Muscle layer of duodenum (tissue), 2 donors: ENCODE measurements around the gene CWC27.
"Not testable (repeated sequence)": the region's sequence is repeated elsewhere in the genome, so short reads cannot be mapped to it uniquely, and the experiment has no call there.

Source experiments
- H3K27ac ChIP-seq: one replicate; pipeline ENCODE4 v1.7.0; 2013; ENCODE audit warnings: mild to moderate bottlenecking, low read length
- H3K27me3 ChIP-seq: one replicate; pipeline ENCODE4 v1.7.0; 2013; ENCODE audit warnings: low read depth, mild to moderate bottlenecking, control low read depth, low read length
- H3K36me3 ChIP-seq, 2 donors: one replicate each; pipeline ENCODE4 v1.7.0; 2013; ENCODE audit warnings: low read length in 2 of 2, control low read depth in 1 of 2, mild to moderate bottlenecking in 1 of 2; ENCODE audit not compliant: insufficient read depth in 2 of 2, control insufficient read depth in 1 of 2
- H3K4me1 ChIP-seq, 2 donors: one replicate each; pipeline ENCODE4 v1.7.0; 2013; ENCODE audit warnings: low read length in 2 of 2, mild to moderate bottlenecking in 2 of 2, control low read depth in 1 of 2, moderate library complexity in 1 of 2; ENCODE audit not compliant: insufficient read depth in 2 of 2, control insufficient read depth in 1 of 2
- H3K4me3 ChIP-seq, 2 donors: one replicate each; pipeline ENCODE4 v1.7.0; 2013; ENCODE audit warnings: low read length in 2 of 2, low read depth in 1 of 2, mild to moderate bottlenecking in 1 of 2
- H3K9me3 ChIP-seq, 2 donors: one replicate each; pipeline ENCODE4 v1.7.0; 2013; ENCODE audit warnings: low read length in 2 of 2, control low read depth in 1 of 2, mild to moderate bottlenecking in 1 of 2; ENCODE audit not compliant: control insufficient read depth in 1 of 2
- donor health status: healthy.

The CWC27 gene

GRCh38 chr5:64822320-64822719, 53.6 kb downstream of the CWC27 start:
- Histone ChIP-seq H3K9me3 (no peaks in the 10 kb centered on the region), H3K4me1 (no peaks in the 10 kb centered on the region), H3K36me3 (no peaks in the 10 kb centered on the region), H3K27ac (no peak overlapping the region), H3K4me3 (no peak overlapping the region), H3K27me3 (no peaks in the 10 kb centered on the region)

- no peak overlapping the region for H3K27ac ChIP-seq
- H3K27me3 ChIP-seq = no peaks in the 10 kb centered on the region
- H3K9me3 ChIP-seq = no peaks in the 10 kb centered on the region
- no peaks in the 10 kb centered on the region for H3K4me1 ChIP-seq
- no peak overlapping the region for H3K4me3 ChIP-seq
- no peaks in the 10 kb centered on the region for H3K36me3 ChIP-seq
Measured at GRCh38 chr5:64826541-64826940, 57.8 kb downstream of the CWC27 start.

GRCh38 chr5:64827703-64828102, 59.0 kb downstream of the CWC27 start:
- Histone ChIP-seq H3K4me1 (no peaks in the 10 kb centered on the region), H3K9me3 (no peaks in the 10 kb centered on the region), H3K36me3 (no peaks in the 10 kb centered on the region), H3K27ac (no peak overlapping the region), H3K27me3 (no peaks in the 10 kb centered on the region), H3K4me3 (no peak overlapping the region)

GRCh38 chr5:64830650-64831049, 61.9 kb downstream of the CWC27 start:
- H3K4me1 ChIP-seq, H3K27ac ChIP-seq, H3K9me3 ChIP-seq, H3K27me3 ChIP-seq, H3K36me3 ChIP-seq, H3K4me3 ChIP-seq: not testable (repeated sequence)

GRCh38 chr5:64831996-64832395, 63.3 kb downstream of the CWC27 start:
- no peak overlapping the region for H3K27ac ChIP-seq
- H3K9me3 ChIP-seq = no peaks in the 10 kb centered on the region
- H3K36me3 ChIP-seq = no peaks in the 10 kb centered on the region
- H3K4me3 ChIP-seq = no peak overlapping the region
- H3K27me3 ChIP-seq = no peaks in the 10 kb centered on the region
- H3K4me1 ChIP-seq = peaks cover 0 to 10% of the 10 kb centered on the region in 2 donors

GRCh38 chr5:64834037-64834436, 65.3 kb downstream of the CWC27 start:
- Histone ChIP-seq H3K9me3 (no peaks in the 10 kb centered on the region), H3K4me3 (no peak overlapping the region), H3K36me3 (no peaks in the 10 kb centered on the region), H3K4me1 (peaks cover 0 to 19% of the 10 kb centered on the region in 2 donors), H3K27ac (no peak overlapping the region), H3K27me3 (no peaks in the 10 kb centered on the region)

GRCh38 chr5:64834611-64835010, 65.9 kb downstream of the CWC27 start:
- no peak overlapping the region for H3K4me3 ChIP-seq
- H3K9me3 ChIP-seq = no peaks in the 10 kb centered on the region
- peaks cover 0 to 19% of the 10 kb centered on the region in 2 donors for H3K4me1 ChIP-seq
- H3K27me3 ChIP-seq = no peaks in the 10 kb centered on the region
- H3K27ac ChIP-seq = no peak overlapping the region
- H3K36me3 ChIP-seq = no peaks in the 10 kb centered on the region

- Histone ChIP-seq H3K4me1 (peaks cover 0 to 19% of the 10 kb centered on the region in 2 donors), H3K4me3 (no peak overlapping the region), H3K36me3 (no peaks in the 10 kb centered on the region), H3K9me3 (no peaks in the 10 kb centered on the region), H3K27ac (no peak overlapping the region), H3K27me3 (no peaks in the 10 kb centered on the region)
Measured at GRCh38 chr5:64835266-64835665, 66.5 kb downstream of the CWC27 start.

GRCh38 chr5:64836190-64836755, 67.5 kb downstream of the CWC27 start:
- no peaks in the 10 kb centered on the region for H3K27me3 ChIP-seq
- no peaks in the 10 kb centered on the region for H3K9me3 ChIP-seq
- no peak overlapping the region for H3K4me3 ChIP-seq
- H3K4me1 ChIP-seq = peaks cover 0 to 19% of the 10 kb centered on the region in 2 donors
- H3K36me3 ChIP-seq = peaks cover 0 to 7% of the 10 kb centered on the region in 2 donors
- no peak overlapping the region for H3K27ac ChIP-seq

GRCh38 chr5:64836786-64837185, 68.1 kb downstream of the CWC27 start:
- Histone ChIP-seq H3K27ac (no peak overlapping the region), H3K4me3 (no peak overlapping the region), H3K4me1 (peaks cover 0 to 19% of the 10 kb centered on the region in 2 donors), H3K36me3 (peaks cover 0 to 10% of the 10 kb centered on the region in 2 donors), H3K27me3 (no peaks in the 10 kb centered on the region), H3K9me3 (no peaks in the 10 kb centered on the region)

GRCh38 chr5:64838376-64838775, 69.6 kb downstream of the CWC27 start:
- no peak overlapping the region for H3K27ac ChIP-seq

GRCh38 chr5:64838803-64839202, 70.1 kb downstream of the CWC27 start:
- H3K4me1 ChIP-seq = peaks cover 0 to 19% of the 10 kb centered on the region in 2 donors
- no peaks in the 10 kb centered on the region for H3K27me3 ChIP-seq
- no peak overlapping the region for H3K4me3 ChIP-seq
- H3K9me3 ChIP-seq = no peaks in the 10 kb centered on the region
- H3K36me3 ChIP-seq = peaks cover 0 to 10% of the 10 kb centered on the region in 2 donors
- no peak overlapping the region for H3K27ac ChIP-seq

More at GRCh38 chr5:64838376-64838775, 69.6 kb downstream of the CWC27 start:
- Histone ChIP-seq H3K36me3 (peaks cover 0 to 10% of the 10 kb centered on the region in 2 donors), H3K4me1 (peaks cover 0 to 19% of the 10 kb centered on the region in 2 donors), H3K27me3 (no peaks in the 10 kb centered on the region), H3K4me3 (no peak overlapping the region), H3K9me3 (no peaks in the 10 kb centered on the region)
